ENCODE measurements around the gene CLDN34.

The CLDN34 gene

GRCh38 chrX:10017872-10018271 lies 50.7 kb downstream of the CLDN34 start:
- H3K4me3 ChIP-seq (replicated peaks; ENCODE audit: low read depth, low read length): peak overlapping the region; percentile 61; the same call in 1 of the 2 replicates
- TF ChIP-seq, protein P1, sequence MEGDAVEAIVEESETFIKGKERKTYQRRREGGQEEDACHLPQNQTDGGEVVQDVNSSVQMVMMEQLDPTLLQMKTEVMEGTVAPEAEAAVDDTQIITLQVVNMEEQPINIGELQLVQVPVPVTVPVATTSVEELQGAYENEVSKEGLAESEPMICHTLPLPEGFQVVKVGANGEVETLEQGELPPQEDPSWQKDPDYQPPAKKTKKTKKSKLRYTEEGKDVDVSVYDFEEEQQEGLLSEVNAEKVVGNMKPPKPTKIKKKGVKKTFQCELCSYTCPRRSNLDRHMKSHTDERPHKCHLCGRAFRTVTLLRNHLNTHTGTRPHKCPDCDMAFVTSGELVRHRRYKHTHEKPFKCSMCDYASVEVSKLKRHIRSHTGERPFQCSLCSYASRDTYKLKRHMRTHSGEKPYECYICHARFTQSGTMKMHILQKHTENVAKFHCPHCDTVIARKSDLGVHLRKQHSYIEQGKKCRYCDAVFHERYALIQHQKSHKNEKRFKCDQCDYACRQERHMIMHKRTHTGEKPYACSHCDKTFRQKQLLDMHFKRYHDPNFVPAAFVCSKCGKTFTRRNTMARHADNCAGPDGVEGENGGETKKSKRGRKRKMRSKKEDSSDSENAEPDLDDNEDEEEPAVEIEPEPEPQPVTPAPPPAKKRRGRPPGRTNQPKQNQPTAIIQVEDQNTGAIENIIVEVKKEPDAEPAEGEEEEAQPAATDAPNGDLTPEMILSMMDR (IDR thresholded peaks at IDR 0.05; ENCODE audit: low read depth, low read length, missing control alignments): no peak
- DNase-seq (ENCODE audit: extremely low read depth, low read depth): no peak

All from HFF-Myc (cell line).